SU-DHL-6 (cell line): ENCODE measurements around the gene THRA.

ENCODE experiments used
- EZH2phosphoT487 ChIP-seq: fragments of 200-600 bp; sonication (generic), shearing (Covaris generic); conservative IDR thresholded peaks from 2 replicates; pipeline ENCODE4 v1.6.1; 2018; ENCODE audit warnings: mild to moderate bottlenecking, antibody characterized with exemption, low read length, moderate library complexity, mixed read lengths
- TF ChIP-seq, protein P1 (sequence below): fragments of 200-600 bp; sonication (generic); IDR thresholded peaks from one replicate; pipeline ENCODE4 v1.5.1; 2017; ENCODE audit warnings: antibody characterized with exemption, mild to moderate bottlenecking, low read length, moderate library complexity; ENCODE audit not compliant: insufficient read depth, poor library complexity, severe bottlenecking

DNA sequence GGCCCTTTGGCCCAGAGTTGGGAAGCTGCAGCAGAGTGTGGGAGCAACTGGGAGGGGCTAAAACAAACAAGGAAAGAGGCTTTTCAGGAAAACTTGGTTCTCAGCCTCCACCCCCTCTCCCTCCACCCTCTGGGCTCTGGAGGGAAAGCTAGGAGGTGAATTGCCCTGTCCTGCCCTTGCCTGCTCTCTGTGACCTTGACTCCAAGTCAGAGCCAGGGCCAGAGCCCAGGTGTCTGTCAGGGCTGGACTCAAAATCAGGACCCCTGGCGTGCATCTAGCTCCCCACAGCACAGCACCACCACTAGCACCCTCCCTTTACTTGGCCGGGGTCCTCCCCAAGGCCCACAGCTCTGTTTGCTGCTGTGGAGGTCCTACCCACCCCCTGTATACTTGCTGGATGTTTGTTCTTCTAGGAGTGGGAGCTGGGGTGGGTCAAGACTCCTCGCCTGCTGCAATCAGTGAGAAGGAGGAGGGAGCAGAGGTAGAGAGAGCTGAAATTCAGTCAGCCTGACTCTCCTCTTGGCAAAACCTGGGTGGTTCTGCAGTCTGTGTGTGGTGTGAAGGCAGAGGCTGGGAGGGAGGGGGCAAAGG lies 40.4 kb downstream of the THRA start:
- TF ChIP-seq, protein P1, sequence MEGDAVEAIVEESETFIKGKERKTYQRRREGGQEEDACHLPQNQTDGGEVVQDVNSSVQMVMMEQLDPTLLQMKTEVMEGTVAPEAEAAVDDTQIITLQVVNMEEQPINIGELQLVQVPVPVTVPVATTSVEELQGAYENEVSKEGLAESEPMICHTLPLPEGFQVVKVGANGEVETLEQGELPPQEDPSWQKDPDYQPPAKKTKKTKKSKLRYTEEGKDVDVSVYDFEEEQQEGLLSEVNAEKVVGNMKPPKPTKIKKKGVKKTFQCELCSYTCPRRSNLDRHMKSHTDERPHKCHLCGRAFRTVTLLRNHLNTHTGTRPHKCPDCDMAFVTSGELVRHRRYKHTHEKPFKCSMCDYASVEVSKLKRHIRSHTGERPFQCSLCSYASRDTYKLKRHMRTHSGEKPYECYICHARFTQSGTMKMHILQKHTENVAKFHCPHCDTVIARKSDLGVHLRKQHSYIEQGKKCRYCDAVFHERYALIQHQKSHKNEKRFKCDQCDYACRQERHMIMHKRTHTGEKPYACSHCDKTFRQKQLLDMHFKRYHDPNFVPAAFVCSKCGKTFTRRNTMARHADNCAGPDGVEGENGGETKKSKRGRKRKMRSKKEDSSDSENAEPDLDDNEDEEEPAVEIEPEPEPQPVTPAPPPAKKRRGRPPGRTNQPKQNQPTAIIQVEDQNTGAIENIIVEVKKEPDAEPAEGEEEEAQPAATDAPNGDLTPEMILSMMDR = no peak
- TF ChIP-seq EZH2phosphoT487 = no peak
